ENCODE measurements around the gene ITPKC.
"Not testable (repeated sequence)": the region's sequence is repeated elsewhere in the genome, so short reads cannot be mapped to it uniquely, and the experiment has no call there.

Gene ITPKC

GRCh38 chr19:40718774-40719391 lies 2.0 kb downstream of the ITPKC start:
- Mint-ChIP-seq H3K27ac (peak overlapping the region; percentile 90), H3K9me3 (no peaks in the 10 kb centered on the region), H3K4me1 (peaks cover 83% of the 10 kb centered on the region), H3K36me3 (peaks cover 49% of the 10 kb centered on the region), H3K4me3 (peak overlapping the region; percentile 83)
- DNase-seq (ENCODE audit: low spot score in 2 of 2) = no peak
- ATAC-seq = no peak

- H3K27ac Mint-ChIP-seq = peak overlapping the region; percentile 90
- H3K36me3 Mint-ChIP-seq = peaks cover 51% of the 10 kb centered on the region
- H3K9me3 Mint-ChIP-seq = no peaks in the 10 kb centered on the region
- peak overlapping the region; percentile 83 for H3K4me3 Mint-ChIP-seq
- peaks cover 83% of the 10 kb centered on the region for H3K4me1 Mint-ChIP-seq
- DNase-seq (ENCODE audit: low spot score in 2 of 2) = no peak
- no peak for ATAC-seq
Measured at GRCh38 chr19:40719414-40719894, 2.5 kb downstream of the ITPKC start.

- DNase-seq (ENCODE audit: low spot score in 2 of 2) (no peak), ATAC-seq (no peak)
- H3K4me3 Mint-ChIP-seq = peak overlapping the region; percentile 83
- no peaks in the 10 kb centered on the region for H3K9me3 Mint-ChIP-seq
- H3K36me3 Mint-ChIP-seq = peaks cover 56% of the 10 kb centered on the region
- peak overlapping the region; percentile 68 for H3K27ac Mint-ChIP-seq
- peaks cover 77% of the 10 kb centered on the region for H3K4me1 Mint-ChIP-seq
Measured at GRCh38 chr19:40721140-40721486, 4.2 kb downstream of the ITPKC start.

GRCh38 chr19:40721936-40722661 lies 5.2 kb downstream of the ITPKC start:
- peaks cover 60% of the 10 kb centered on the region for H3K36me3 Mint-ChIP-seq
- peaks cover 73% of the 10 kb centered on the region for H3K4me1 Mint-ChIP-seq
- H3K27ac Mint-ChIP-seq = peak overlapping the region; percentile 26

GRCh38 chr19:40723661-40724254 lies 6.8 kb downstream of the ITPKC start:
- Mint-ChIP-seq H3K4me1 (peaks cover 65% of the 10 kb centered on the region), H3K9me3 (no peaks in the 10 kb centered on the region), H3K36me3 (peaks cover 68% of the 10 kb centered on the region), H3K27ac (no peak overlapping the region), H3K4me3 (no peak overlapping the region)
- ATAC-seq (no peak), DNase-seq (ENCODE audit: low spot score in 2 of 2) (no peak)

More at GRCh38 chr19:40721936-40722661, 5.2 kb downstream of the ITPKC start:
- Mint-ChIP-seq H3K4me3 (no peak overlapping the region), H3K9me3 (no peaks in the 10 kb centered on the region)
- no peak for DNase-seq (ENCODE audit: low spot score in 2 of 2)
- ATAC-seq = no peak

- Mint-ChIP-seq H3K4me3 (no peak overlapping the region), H3K27ac (peak overlapping the region; percentile 87), H3K36me3 (peaks cover 73% of the 10 kb centered on the region), H3K4me1 (peaks cover 60% of the 10 kb centered on the region), H3K9me3 (no peaks in the 10 kb centered on the region)
- DNase-seq (ENCODE audit: low spot score in 2 of 2) (no peak), ATAC-seq (peak; percentile 83)
Measured at GRCh38 chr19:40724315-40724714, 7.4 kb downstream of the ITPKC start.

- H3K27ac Mint-ChIP-seq = peak overlapping the region; percentile 87
Measured at GRCh38 chr19:40724855-40725254, 7.9 kb downstream of the ITPKC start.

GRCh38 chr19:40726279-40726678 lies 9.4 kb downstream of the ITPKC start:
- H3K4me1 Mint-ChIP-seq = peaks cover 40% of the 10 kb centered on the region
- no peak overlapping the region for H3K4me3 Mint-ChIP-seq
- H3K9me3 Mint-ChIP-seq = no peaks in the 10 kb centered on the region
- peaks cover 76% of the 10 kb centered on the region for H3K36me3 Mint-ChIP-seq
- H3K27ac Mint-ChIP-seq = no peak overlapping the region
- DNase-seq (ENCODE audit: low spot score in 2 of 2) = no peak
- no peak for ATAC-seq

More at GRCh38 chr19:40724855-40725254, 7.9 kb downstream of the ITPKC start:
- ATAC-seq (peak; percentile 94), DNase-seq (ENCODE audit: low spot score in 2 of 2) (no peak)
- Mint-ChIP-seq H3K4me3 (peak overlapping the region; percentile 23), H3K4me1 (peaks cover 54% of the 10 kb centered on the region), H3K9me3 (no peaks in the 10 kb centered on the region), H3K36me3 (peaks cover 75% of the 10 kb centered on the region)

GRCh38 chr19:40730065-40730464 lies 13.2 kb downstream of the ITPKC start:
- H3K4me1 Mint-ChIP-seq; H3K27ac Mint-ChIP-seq; H3K4me3 Mint-ChIP-seq; H3K9me3 Mint-ChIP-seq; ATAC-seq; DNase-seq (ENCODE audit: low spot score in 2 of 2): not testable (repeated sequence)
- H3K36me3 Mint-ChIP-seq = peaks cover 92% of the 10 kb centered on the region

- not testable (repeated sequence) for H3K4me3 Mint-ChIP-seq; H3K9me3 Mint-ChIP-seq; H3K27ac Mint-ChIP-seq; DNase-seq (ENCODE audit: low spot score in 2 of 2); ATAC-seq; H3K4me1 Mint-ChIP-seq
- peaks cover 94% of the 10 kb centered on the region for H3K36me3 Mint-ChIP-seq
Measured at GRCh38 chr19:40732304-40732703, 15.4 kb downstream of the ITPKC start.

GRCh38 chr19:40733149-40733548 lies 16.2 kb downstream of the ITPKC start:
- H3K4me3 Mint-ChIP-seq = no peak overlapping the region
- no peak overlapping the region for H3K27ac Mint-ChIP-seq
- DNase-seq (ENCODE audit: low spot score in 2 of 2) (no peak), ATAC-seq (no peak)
- no peaks in the 10 kb centered on the region for H3K9me3 Mint-ChIP-seq
- no peaks in the 10 kb centered on the region for H3K4me1 Mint-ChIP-seq
- peaks cover 92% of the 10 kb centered on the region for H3K36me3 Mint-ChIP-seq

- no peak overlapping the region for H3K27ac Mint-ChIP-seq
- H3K9me3 Mint-ChIP-seq = no peaks in the 10 kb centered on the region
- ATAC-seq (no peak), DNase-seq (ENCODE audit: low spot score in 2 of 2) (no peak)
- no peaks in the 10 kb centered on the region for H3K4me1 Mint-ChIP-seq
- no peak overlapping the region for H3K4me3 Mint-ChIP-seq
- H3K36me3 Mint-ChIP-seq = peaks cover 76% of the 10 kb centered on the region
Measured at GRCh38 chr19:40735013-40735771, 18.3 kb downstream of the ITPKC start.

GRCh38 chr19:40736661-40737060 lies 19.7 kb downstream of the ITPKC start:
- Mint-ChIP-seq H3K27ac (no peak overlapping the region), H3K9me3 (no peaks in the 10 kb centered on the region), H3K4me1 (no peaks in the 10 kb centered on the region), H3K36me3 (peaks cover 61% of the 10 kb centered on the region), H3K4me3 (no peak overlapping the region)
- ATAC-seq (no peak), DNase-seq (ENCODE audit: low spot score in 2 of 2) (no peak)

GRCh38 chr19:40737102-40737644 lies 20.3 kb downstream of the ITPKC start:
- ATAC-seq (no peak), DNase-seq (ENCODE audit: low spot score in 2 of 2) (no peak)
- peaks cover 56% of the 10 kb centered on the region for H3K36me3 Mint-ChIP-seq
- no peak overlapping the region for H3K27ac Mint-ChIP-seq
- no peak overlapping the region for H3K4me3 Mint-ChIP-seq
- no peaks in the 10 kb centered on the region for H3K4me1 Mint-ChIP-seq
- no peaks in the 10 kb centered on the region for H3K9me3 Mint-ChIP-seq

Data from stimulated activated effector memory CD8-positive, alpha-beta T cell treated with anti-CD3 and anti-CD28 coated beads, Interleukin-12 subunit alpha, Interleukin-12 subunit beta, amount 100 ng/mL, for 72 hours (primary cell).